ENCODE results near the gene NHSL2. TPM values are rescaled to one million over a fixed set of nuclear protein-coding genes. Genes with fewer than 3 reads are reported as not detected.
A peak's percentile ranks its signal among the peaks of the same experiment; 100 is the strongest.

Gene NHSL2
- total RNA-seq, 2 experiments from 2014 or later: 0.10 to 0.31 TPM

- H3K36me3 Mint-ChIP-seq: no peaks in the 10 kb centered on the region
- H3K4me3 Mint-ChIP-seq: no peak overlapping the region
- H3K27ac Mint-ChIP-seq: no peak overlapping the region
- no peaks in the 10 kb centered on the region for H3K9me3 Mint-ChIP-seq
- no peak for DNase-seq
- H3K27me3 Mint-ChIP-seq: peaks cover 61% of the 10 kb centered on the region
- H3K4me1 Mint-ChIP-seq: peaks cover 24% of the 10 kb centered on the region
Measured at GRCh38 chrX:72101597-72102037, 191.0 kb downstream of the NHSL2 start.

- no peak for DNase-seq
- H3K4me1 Mint-ChIP-seq: peaks cover 24% of the 10 kb centered on the region
- peaks cover 56% of the 10 kb centered on the region for H3K27me3 Mint-ChIP-seq
- no peak overlapping the region for H3K4me3 Mint-ChIP-seq
- H3K27ac Mint-ChIP-seq: no peak overlapping the region
- H3K9me3 Mint-ChIP-seq: no peaks in the 10 kb centered on the region
- no peaks in the 10 kb centered on the region for H3K36me3 Mint-ChIP-seq
Measured at GRCh38 chrX:72102126-72102525, 191.5 kb downstream of the NHSL2 start.

- Mint-ChIP-seq H3K36me3 (no peaks in the 10 kb centered on the region), H3K4me1 (peaks cover 24% of the 10 kb centered on the region), H3K27ac (no peak overlapping the region), H3K9me3 (no peaks in the 10 kb centered on the region), H3K27me3 (peaks cover 58% of the 10 kb centered on the region), H3K4me3 (no peak overlapping the region)
- DNase-seq: no peak
Measured at GRCh38 chrX:72102760-72103159, 192.1 kb downstream of the NHSL2 start.

GRCh38 chrX:72105436-72105835 is 194.8 kb downstream of the NHSL2 start:
- peak; percentile 28 for DNase-seq
- Mint-ChIP-seq H3K9me3 (no peaks in the 10 kb centered on the region), H3K4me1 (peaks cover 17% of the 10 kb centered on the region), H3K36me3 (no peaks in the 10 kb centered on the region), H3K4me3 (no peak overlapping the region), H3K27ac (no peak overlapping the region), H3K27me3 (peaks cover 54% of the 10 kb centered on the region)

GRCh38 chrX:72107320-72107719 is 196.7 kb downstream of the NHSL2 start:
- Mint-ChIP-seq H3K9me3 (no peaks in the 10 kb centered on the region), H3K27ac (no peak overlapping the region), H3K36me3 (no peaks in the 10 kb centered on the region), H3K4me1 (peaks cover 2% of the 10 kb centered on the region), H3K27me3 (peaks cover 51% of the 10 kb centered on the region), H3K4me3 (no peak overlapping the region)
- no peak for DNase-seq

GRCh38 chrX:72107841-72108595 is 197.4 kb downstream of the NHSL2 start:
- peaks cover 2% of the 10 kb centered on the region for H3K4me1 Mint-ChIP-seq
- DNase-seq: no peak
- no peaks in the 10 kb centered on the region for H3K36me3 Mint-ChIP-seq
- peaks cover 47% of the 10 kb centered on the region for H3K27me3 Mint-ChIP-seq
- H3K9me3 Mint-ChIP-seq: no peaks in the 10 kb centered on the region
- no peak overlapping the region for H3K27ac Mint-ChIP-seq
- no peak overlapping the region for H3K4me3 Mint-ChIP-seq

- Mint-ChIP-seq H3K4me1 (peaks cover 2% of the 10 kb centered on the region), H3K36me3 (no peaks in the 10 kb centered on the region), H3K4me3 (no peak overlapping the region), H3K27ac (no peak overlapping the region), H3K27me3 (peaks cover 41% of the 10 kb centered on the region), H3K9me3 (no peaks in the 10 kb centered on the region)
- DNase-seq: no peak
Measured at GRCh38 chrX:72108666-72109065, 198.0 kb downstream of the NHSL2 start.

- Mint-ChIP-seq H3K27me3 (peaks cover 33% of the 10 kb centered on the region), H3K4me3 (no peak overlapping the region), H3K9me3 (no peaks in the 10 kb centered on the region), H3K36me3 (no peaks in the 10 kb centered on the region), H3K27ac (no peak overlapping the region), H3K4me1 (no peaks in the 10 kb centered on the region)
- no peak for DNase-seq
Measured at GRCh38 chrX:72110051-72110875, 199.6 kb downstream of the NHSL2 start.

GRCh38 chrX:72110876-72111708 is 200.4 kb downstream of the NHSL2 start:
- no peaks in the 10 kb centered on the region for H3K36me3 Mint-ChIP-seq
- H3K9me3 Mint-ChIP-seq: no peaks in the 10 kb centered on the region
- H3K4me3 Mint-ChIP-seq: no peak overlapping the region
- no peaks in the 10 kb centered on the region for H3K4me1 Mint-ChIP-seq
- H3K27ac Mint-ChIP-seq: no peak overlapping the region
- no peak for DNase-seq
- peaks cover 33% of the 10 kb centered on the region for H3K27me3 Mint-ChIP-seq

- DNase-seq: no peak
- Mint-ChIP-seq H3K4me3 (no peak overlapping the region), H3K36me3 (no peaks in the 10 kb centered on the region), H3K27ac (no peak overlapping the region), H3K27me3 (peaks cover 21% of the 10 kb centered on the region), H3K9me3 (no peaks in the 10 kb centered on the region), H3K4me1 (no peaks in the 10 kb centered on the region)
Measured at GRCh38 chrX:72113461-72113860, 202.8 kb downstream of the NHSL2 start.

- peaks cover 13% of the 10 kb centered on the region for H3K27me3 Mint-ChIP-seq
- H3K27ac Mint-ChIP-seq: no peak overlapping the region
- no peaks in the 10 kb centered on the region for H3K9me3 Mint-ChIP-seq
- H3K4me3 Mint-ChIP-seq: no peak overlapping the region
- DNase-seq: no peak
- no peaks in the 10 kb centered on the region for H3K36me3 Mint-ChIP-seq
- H3K4me1 Mint-ChIP-seq: no peaks in the 10 kb centered on the region
Measured at GRCh38 chrX:72114306-72114705, 203.7 kb downstream of the NHSL2 start.

GRCh38 chrX:72114807-72115206 is 204.2 kb downstream of the NHSL2 start:
- H3K36me3 Mint-ChIP-seq: no peaks in the 10 kb centered on the region
- H3K27me3 Mint-ChIP-seq: peaks cover 13% of the 10 kb centered on the region
- H3K4me1 Mint-ChIP-seq: no peaks in the 10 kb centered on the region
- no peak overlapping the region for H3K27ac Mint-ChIP-seq
- no peak overlapping the region for H3K4me3 Mint-ChIP-seq
- no peak for DNase-seq
- no peaks in the 10 kb centered on the region for H3K9me3 Mint-ChIP-seq

GRCh38 chrX:72115380-72115779 is 204.7 kb downstream of the NHSL2 start:
- no peak for DNase-seq
- Mint-ChIP-seq H3K27me3 (peaks cover 18% of the 10 kb centered on the region), H3K9me3 (no peaks in the 10 kb centered on the region), H3K4me3 (no peak overlapping the region), H3K36me3 (no peaks in the 10 kb centered on the region), H3K27ac (no peak overlapping the region), H3K4me1 (no peaks in the 10 kb centered on the region)

- Mint-ChIP-seq H3K9me3 (no peaks in the 10 kb centered on the region), H3K4me3 (no peak overlapping the region), H3K27me3 (peaks cover 6% of the 10 kb centered on the region), H3K36me3 (no peaks in the 10 kb centered on the region), H3K27ac (no peak overlapping the region), H3K4me1 (peaks cover 10% of the 10 kb centered on the region)
- no peak for DNase-seq
Measured at GRCh38 chrX:72117636-72118210, 207.1 kb downstream of the NHSL2 start.

GRCh38 chrX:72120837-72121236 is 210.2 kb downstream of the NHSL2 start:
- Mint-ChIP-seq H3K4me1 (peaks cover 10% of the 10 kb centered on the region), H3K27ac (no peak overlapping the region), H3K4me3 (no peak overlapping the region)

More at GRCh38 chrX:72120837-72121236, 210.2 kb downstream of the NHSL2 start:
- no peak for DNase-seq
- H3K36me3 Mint-ChIP-seq: no peaks in the 10 kb centered on the region
- H3K27me3 Mint-ChIP-seq: peaks cover 21% of the 10 kb centered on the region
- no peaks in the 10 kb centered on the region for H3K9me3 Mint-ChIP-seq

Data from activated naive CD8-positive, alpha-beta T cell treated with anti-CD3 and anti-CD28 coated beads for 36 hours (primary cell).